Aorta (tissue), 5 donors: ENCODE data around the gene IZUMO4. TPM values are rescaled to one million over a fixed set of nuclear protein-coding genes. Genes with fewer than 3 reads are reported as not detected.

Experiments
- ATAC-seq: fragments of 200-7000 bp; cut with Tn5 transposase; one replicate; pipeline ENCODE4 v1.9.1; 2022; ENCODE audit warnings: moderate library complexity; ENCODE audit not compliant: low FRiP score
- DNase-seq, 2 donors: peaks; one replicate each; pipeline ENCODE4 v3.0.0-alpha.2; 2020
- H3K27ac ChIP-seq, 2 donors: one replicate each; pipeline ENCODE4 v1.5.1; 2013; ENCODE audit warnings: low read length in 2 of 2, mild to moderate bottlenecking in 2 of 2, moderate library complexity in 2 of 2, control low read depth in 1 of 2, inconsistent platforms in 1 of 2, low read depth in 1 of 2
- H3K27me3 ChIP-seq, 2 donors: one replicate each; pipeline ENCODE4 v1.6.1; 2013; ENCODE audit warnings: control low read depth in 1 of 2, low read length in 1 of 2, mild to moderate bottlenecking in 1 of 2, moderate library complexity in 1 of 2; ENCODE audit not compliant: insufficient read depth in 2 of 2, control insufficient read depth in 1 of 2
- H3K36me3 ChIP-seq, 2 donors: one replicate each; pipeline ENCODE4 v1.6.1; 2013; ENCODE audit warnings: control low read depth in 1 of 2, low read length in 1 of 2, mild to moderate bottlenecking in 1 of 2; ENCODE audit not compliant: insufficient read depth in 2 of 2, control insufficient read depth in 1 of 2
- H3K4me1 ChIP-seq, 2 donors: one replicate each; pipeline ENCODE4 v1.6.1; 2013; ENCODE audit warnings: low read length in 2 of 2, control low read depth in 1 of 2, mild to moderate bottlenecking in 1 of 2, moderate library complexity in 1 of 2; ENCODE audit not compliant: insufficient read depth in 2 of 2, control insufficient read depth in 1 of 2
- H3K4me3 ChIP-seq, 2 donors: one replicate each; pipeline ENCODE4 v1.5.1; 2013; ENCODE audit warnings: low read length in 2 of 2, control low read depth in 1 of 2, mild to moderate bottlenecking in 1 of 2
- H3K9me3 ChIP-seq: one replicate; pipeline ENCODE4 v1.6.1; 2013; ENCODE audit warnings: mild to moderate bottlenecking, low read length; ENCODE audit not compliant: control insufficient read depth
- WGBS, 2 donors: extraction: QIAGEN DNeasy Blood & Tissue Kit; methylation state at CpG; one replicate each; pipeline ENCODE4 v1.1.7; 2013; 5-methylcytosine and 5-hydroxymethylcytosine counted together
- intact Hi-C, 2 donors: fragments of 100-400 bp; cut with DNase I; formaldehyde crosslinking; loops; one replicate each; pipeline versions ENCODE4 v1.14.2 to v1.15.0; 2022
- polyA plus RNA-seq, 2 donors: library from polyadenylated mRNA; stranded (reverse); fragments of 200-250 nt; gene quantifications; one replicate each; pipeline ENCODE4 v1.2.3, GENCODE V29; 2013
- total RNA-seq, 2 donors: library from RNA; stranded (reverse); fragmentation: NEBNext Ultra II Directional; extraction: Animal tissue kit (Norgen Biotek cat#: 25700); gene quantifications; one replicate each; pipeline ENCODE4 v1.2.1, GENCODE V29; 2021
- donor health status: healthy with polysubstance abuse.
- donor health status: Bipolar disorder and iron deficiency.
- donor health status: DM: no; HTN: no; CAD: no.
- donor health status: DM: no; HTN: no; CAD: no.
- donor health status: DM: yes; HTN: yes; CAD: no.

IZUMO4 gene
- total and polyA plus RNA-seq, 4 donors, result 1.6 to 25.2 (median 4.6) TPM

- Histone ChIP-seq H3K4me1 (no peaks in the 10 kb centered on the region), H3K4me3 (no peak overlapping the region), H3K36me3 (peaks cover 0 to 3% of the 10 kb centered on the region in 2 donors), H3K27me3 (no peaks in the 10 kb centered on the region), H3K9me3 (no peaks in the 10 kb centered on the region), H3K27ac (no peak overlapping the region)
- WGBS, 2 donors, result 88 to 89% methylated on average over 39 of the region's 39 CpGs
- intact Hi-C loops, result loop anchor here in 1 of 2 donors (5.0 kb wide), 1 partner anchor 52 kb away; the partner anchor contains the start of gene AP3D1
- no peak for DNase-seq
- ATAC-seq, result no peak
These were observed 3.4 kb downstream of the IZUMO4 start for GRCh38 chr19:2099937-2100718.

DNA sequence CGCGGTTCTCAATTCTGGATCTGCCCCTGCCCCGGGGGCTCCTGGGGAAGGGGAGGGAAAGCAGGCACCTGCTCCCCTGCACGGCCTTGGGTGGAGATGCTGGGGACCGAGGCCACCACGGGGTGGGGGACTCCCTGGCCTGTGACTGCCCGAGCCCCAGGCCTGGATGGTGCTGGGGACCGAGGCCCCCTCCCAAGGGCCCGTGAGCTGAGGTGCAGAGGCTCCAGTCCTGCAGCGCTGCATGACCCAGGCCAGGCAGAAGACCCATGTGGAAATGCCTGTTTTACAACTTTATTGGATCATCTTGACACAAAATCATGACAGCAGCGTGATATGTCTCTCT lies 4.0 kb downstream of the IZUMO4 start:
- WGBS, 2 donors, result 88 to 92% methylated on average over 11 of the region's 11 CpGs
- no peaks in the 10 kb centered on the region for H3K4me1 ChIP-seq
- no peaks in the 10 kb centered on the region for H3K27me3 ChIP-seq
- no peak overlapping the region for H3K27ac ChIP-seq
- no peaks in the 10 kb centered on the region for H3K9me3 ChIP-seq
- intact Hi-C loops, result no loop called here
- DNase-seq (no peak), ATAC-seq (no peak)
- H3K36me3 ChIP-seq, result peaks cover 1 to 3% of the 10 kb centered on the region in 2 donors
- no peak overlapping the region for H3K4me3 ChIP-seq

- DNase-seq (no peak), ATAC-seq (no peak)
- Histone ChIP-seq H3K4me1 (no peaks in the 10 kb centered on the region), H3K9me3 (no peaks in the 10 kb centered on the region), H3K27me3 (no peaks in the 10 kb centered on the region), H3K36me3 (peaks cover 1 to 5% of the 10 kb centered on the region in 2 donors), H3K4me3 (no peak overlapping the region), H3K27ac (no peak overlapping the region)
- intact Hi-C loops, result no loop called here
- 88 to 89% methylated on average over 45 of the region's 45 CpGs for WGBS, 2 donors
These were observed 5.0 kb downstream of the IZUMO4 start for GRCh38 chr19:2101417-2102335.

GRCh38 chr19:2103045-2103707 lies 6.5 kb downstream of the IZUMO4 start:
- no peak overlapping the region for H3K27ac ChIP-seq
- intact Hi-C loops, result no loop called here
- WGBS, 2 donors, result 86 to 88% methylated on average over 20 of the region's 20 CpGs
- peaks cover 3 to 6% of the 10 kb centered on the region in 2 donors for H3K36me3 ChIP-seq
- no peaks in the 10 kb centered on the region for H3K9me3 ChIP-seq
- H3K4me3 ChIP-seq, result no peak overlapping the region
- DNase-seq (no peak), ATAC-seq (no peak)
- no peaks in the 10 kb centered on the region for H3K27me3 ChIP-seq
- H3K4me1 ChIP-seq, result no peaks in the 10 kb centered on the region

DNA sequence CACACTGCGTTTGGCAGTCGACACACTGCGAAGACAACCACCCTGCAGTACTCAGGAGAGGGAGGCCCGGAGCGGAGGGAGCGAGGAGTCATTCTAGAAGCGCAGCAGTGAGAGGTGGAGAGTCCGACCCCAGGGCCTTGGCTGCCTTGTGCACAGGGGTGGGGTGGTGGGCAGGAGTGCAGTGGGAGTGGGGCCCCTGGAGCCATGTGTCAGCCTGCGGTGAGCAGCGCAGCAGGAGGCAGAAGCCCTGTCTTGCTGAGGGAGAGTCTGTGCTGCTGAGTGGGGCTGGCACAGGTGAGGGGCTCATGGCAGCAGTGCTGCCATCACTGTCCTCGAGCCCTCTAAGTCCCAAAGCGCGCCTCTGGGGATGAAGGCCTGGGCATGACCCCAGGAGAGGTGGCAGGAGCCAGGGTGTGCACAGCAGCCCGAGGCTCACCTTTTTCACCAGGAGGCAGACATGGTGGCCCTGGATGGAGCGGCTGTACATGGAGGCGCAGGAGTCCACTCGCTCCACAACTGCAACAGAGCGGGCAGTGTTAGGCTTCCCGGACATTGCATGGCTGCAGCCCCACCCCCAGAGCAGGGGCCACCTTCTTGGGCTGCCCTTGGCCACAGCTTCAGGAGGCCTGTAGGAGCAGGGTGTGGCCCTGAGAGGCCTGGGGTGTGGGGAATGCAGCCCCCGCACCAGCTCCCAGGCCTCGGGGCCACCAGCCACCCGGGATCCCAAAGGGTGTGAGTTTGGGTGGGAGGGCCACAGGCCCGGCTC lies 11.7 kb downstream of the IZUMO4 start:
- peaks cover 6 to 16% of the 10 kb centered on the region in 2 donors for H3K36me3 ChIP-seq
- H3K27ac ChIP-seq, result no peak overlapping the region
- no peak for DNase-seq
- H3K4me1 ChIP-seq, result no peaks in the 10 kb centered on the region
- peak; percentile 5 for ATAC-seq
- WGBS, 2 donors, result 92 to 94% methylated on average over 23 of the region's 23 CpGs
- H3K9me3 ChIP-seq, result no peaks in the 10 kb centered on the region
- H3K4me3 ChIP-seq, result no peak overlapping the region
- intact Hi-C loops, result no loop called here
- H3K27me3 ChIP-seq, result no peaks in the 10 kb centered on the region

DNA sequence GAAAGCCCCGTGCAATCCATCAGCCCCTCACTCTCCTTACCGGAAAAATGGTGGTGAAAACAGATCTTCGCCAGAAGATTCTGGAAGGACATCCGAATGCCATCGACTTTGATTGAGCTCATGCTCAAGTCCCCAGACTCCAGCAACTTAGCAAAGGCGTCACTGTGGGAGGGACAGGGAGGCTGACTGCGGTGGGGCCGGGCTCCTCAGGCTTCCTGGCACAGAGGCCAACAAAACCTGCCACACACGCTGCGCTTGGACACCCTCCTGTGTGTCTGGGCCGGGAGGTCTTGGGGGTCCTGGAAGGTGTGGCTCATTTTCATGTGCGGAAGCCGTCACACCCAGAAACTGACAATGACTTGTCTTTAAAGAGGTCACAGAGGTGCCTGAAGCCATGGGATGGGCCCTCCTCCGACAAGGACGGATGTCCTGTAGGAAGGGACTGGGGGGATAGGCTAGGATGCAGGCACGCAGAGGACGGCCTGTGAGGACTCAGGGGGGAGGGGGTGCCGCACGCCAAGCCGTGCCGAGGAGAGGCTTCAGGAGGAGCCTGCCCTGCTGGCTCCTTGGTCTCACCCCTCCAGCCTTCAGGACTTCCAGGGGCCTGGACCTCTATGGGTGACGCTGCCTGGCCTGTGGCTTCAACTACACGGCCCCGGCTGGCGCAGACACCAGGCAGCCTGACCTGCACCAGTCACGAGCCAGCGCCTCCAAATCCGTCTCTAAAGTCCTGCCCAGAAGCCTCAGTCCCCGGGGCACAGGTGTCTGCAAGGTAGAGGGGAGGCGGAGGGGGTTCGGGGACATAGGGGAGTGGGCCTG lies 12.5 kb downstream of the IZUMO4 start:
- Histone ChIP-seq H3K4me3 (no peak overlapping the region), H3K4me1 (no peaks in the 10 kb centered on the region), H3K27me3 (no peaks in the 10 kb centered on the region), H3K9me3 (no peaks in the 10 kb centered on the region), H3K27ac (no peak overlapping the region), H3K36me3 (peaks cover 6 to 20% of the 10 kb centered on the region in 2 donors)
- 89 to 90% methylated on average over 31 of the region's 31 CpGs for WGBS, 2 donors
- ATAC-seq, result no peak
- intact Hi-C loops, result no loop called here
- no peak for DNase-seq

- Histone ChIP-seq H3K4me3 (no peak overlapping the region), H3K9me3 (no peaks in the 10 kb centered on the region), H3K27ac (no peak overlapping the region), H3K4me1 (no peaks in the 10 kb centered on the region), H3K27me3 (no peaks in the 10 kb centered on the region), H3K36me3 (peaks cover 6 to 18% of the 10 kb centered on the region in 2 donors)
- WGBS, 2 donors, result 78 to 79% methylated on average over 13 of the region's 13 CpGs
- DNase-seq (no peak), ATAC-seq (no peak)
- intact Hi-C loops, result no loop called here
These were observed 14.1 kb downstream of the IZUMO4 start for GRCh38 chr19:2110822-2111221.
